ENCODE data around the gene HRK.

GRCh38 chr12:116880817-116881324 lies 370 bp downstream of the HRK start:
- TF ChIP-seq POLR2AphosphoS5 (IDR thresholded peaks at IDR 0.05; ENCODE audit: low read depth, low read length) (no peak), POLR2A (IDR thresholded peaks at IDR 0.05; ENCODE audit: control extremely low read depth in 1 of 2, low read depth in 2 of 2, low read length in 2 of 2) (peak in 1 of 2 experiments; percentile 42; a peak in 1 of 3 replicates), JUND (IDR thresholded peaks at IDR 0.05; ENCODE audit: low read length) (no peak), GABPA (IDR thresholded peaks at IDR 0.05; ENCODE audit: borderline replicate concordance, insufficient read depth, low read length) (no peak; the same call in 1 of the 2 replicates), TAF1 (IDR thresholded peaks at IDR 0.05; ENCODE audit: low read depth, low read length) (peak; percentile 53; the same call in 1 of the 2 replicates), CREB1 (IDR thresholded peaks at IDR 0.05) (no peak), CTCF (IDR thresholded peaks at IDR 0.05; ENCODE audit: control extremely low read depth in 1 of 3, insufficient read depth in 1 of 3, low read depth in 1 of 3, low read length in 3 of 3) (peak in 1 of 3 experiments; percentile 28; a peak in 2 of 4 replicates), CBX5 (IDR thresholded peaks at IDR 0.05; ENCODE audit: low read depth, low read length) (no peak), EZH2 (IDR thresholded peaks at IDR 0.05; ENCODE audit: low read depth, low read length, severe bottlenecking) (no peak)
